ENCODE results near the gene WWOX.

DNA sequence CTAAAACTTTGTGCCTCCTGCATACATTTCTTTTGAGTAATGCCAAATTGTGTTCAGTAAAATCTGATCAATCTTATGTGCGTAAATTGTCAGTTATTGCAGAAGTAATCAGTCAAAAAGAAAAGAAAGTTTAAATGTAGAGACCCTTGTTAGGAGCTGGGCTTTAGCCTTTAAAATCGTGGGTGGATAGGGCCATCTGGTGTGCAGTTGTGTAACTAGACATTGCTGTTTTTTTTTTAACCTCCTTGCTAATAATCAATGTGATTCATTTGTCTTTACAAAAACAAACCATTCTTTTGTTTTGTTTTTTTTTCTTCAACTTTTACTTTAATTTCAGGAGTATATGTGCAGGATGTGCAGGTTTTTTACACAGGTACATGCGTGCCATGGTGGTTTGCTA lies 5.3 kb upstream of the WWOX start:
- TF ChIP-seq, protein P1, sequence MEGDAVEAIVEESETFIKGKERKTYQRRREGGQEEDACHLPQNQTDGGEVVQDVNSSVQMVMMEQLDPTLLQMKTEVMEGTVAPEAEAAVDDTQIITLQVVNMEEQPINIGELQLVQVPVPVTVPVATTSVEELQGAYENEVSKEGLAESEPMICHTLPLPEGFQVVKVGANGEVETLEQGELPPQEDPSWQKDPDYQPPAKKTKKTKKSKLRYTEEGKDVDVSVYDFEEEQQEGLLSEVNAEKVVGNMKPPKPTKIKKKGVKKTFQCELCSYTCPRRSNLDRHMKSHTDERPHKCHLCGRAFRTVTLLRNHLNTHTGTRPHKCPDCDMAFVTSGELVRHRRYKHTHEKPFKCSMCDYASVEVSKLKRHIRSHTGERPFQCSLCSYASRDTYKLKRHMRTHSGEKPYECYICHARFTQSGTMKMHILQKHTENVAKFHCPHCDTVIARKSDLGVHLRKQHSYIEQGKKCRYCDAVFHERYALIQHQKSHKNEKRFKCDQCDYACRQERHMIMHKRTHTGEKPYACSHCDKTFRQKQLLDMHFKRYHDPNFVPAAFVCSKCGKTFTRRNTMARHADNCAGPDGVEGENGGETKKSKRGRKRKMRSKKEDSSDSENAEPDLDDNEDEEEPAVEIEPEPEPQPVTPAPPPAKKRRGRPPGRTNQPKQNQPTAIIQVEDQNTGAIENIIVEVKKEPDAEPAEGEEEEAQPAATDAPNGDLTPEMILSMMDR (IDR thresholded peaks at IDR 0.05) = no peak
- no peak for TF ChIP-seq POLR2A (IDR thresholded peaks at IDR 0.05)

All from thyroid gland (tissue), 4 donors.